ENCODE data around the gene VSTM2L. TPM values are rescaled to one million over a fixed set of nuclear protein-coding genes. Genes with fewer than 3 reads are reported as not detected.
"Not testable (repeated sequence)": the region's sequence is repeated elsewhere in the genome, so short reads cannot be mapped to it uniquely, and the experiment has no call there.

The VSTM2L gene
- total RNA-seq: under 1 TPM; 0.37 to 0.94 (median 0.62) TPM

GRCh38 chr20:37902504-37903313 lies at the start of gene VSTM2L:
Gene VSTM2L (plus strand): TSS chr20:37903127. CDS start chr20:37903351, 224 bp downstream.
- no peak for ATAC-seq (ENCODE audit: low FRiP score)
- TF ChIP-seq, protein P1, sequence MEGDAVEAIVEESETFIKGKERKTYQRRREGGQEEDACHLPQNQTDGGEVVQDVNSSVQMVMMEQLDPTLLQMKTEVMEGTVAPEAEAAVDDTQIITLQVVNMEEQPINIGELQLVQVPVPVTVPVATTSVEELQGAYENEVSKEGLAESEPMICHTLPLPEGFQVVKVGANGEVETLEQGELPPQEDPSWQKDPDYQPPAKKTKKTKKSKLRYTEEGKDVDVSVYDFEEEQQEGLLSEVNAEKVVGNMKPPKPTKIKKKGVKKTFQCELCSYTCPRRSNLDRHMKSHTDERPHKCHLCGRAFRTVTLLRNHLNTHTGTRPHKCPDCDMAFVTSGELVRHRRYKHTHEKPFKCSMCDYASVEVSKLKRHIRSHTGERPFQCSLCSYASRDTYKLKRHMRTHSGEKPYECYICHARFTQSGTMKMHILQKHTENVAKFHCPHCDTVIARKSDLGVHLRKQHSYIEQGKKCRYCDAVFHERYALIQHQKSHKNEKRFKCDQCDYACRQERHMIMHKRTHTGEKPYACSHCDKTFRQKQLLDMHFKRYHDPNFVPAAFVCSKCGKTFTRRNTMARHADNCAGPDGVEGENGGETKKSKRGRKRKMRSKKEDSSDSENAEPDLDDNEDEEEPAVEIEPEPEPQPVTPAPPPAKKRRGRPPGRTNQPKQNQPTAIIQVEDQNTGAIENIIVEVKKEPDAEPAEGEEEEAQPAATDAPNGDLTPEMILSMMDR (IDR thresholded peaks at IDR 0.05): no peak
- no peak for DNase-seq (ENCODE audit: low spot score)

DNA sequence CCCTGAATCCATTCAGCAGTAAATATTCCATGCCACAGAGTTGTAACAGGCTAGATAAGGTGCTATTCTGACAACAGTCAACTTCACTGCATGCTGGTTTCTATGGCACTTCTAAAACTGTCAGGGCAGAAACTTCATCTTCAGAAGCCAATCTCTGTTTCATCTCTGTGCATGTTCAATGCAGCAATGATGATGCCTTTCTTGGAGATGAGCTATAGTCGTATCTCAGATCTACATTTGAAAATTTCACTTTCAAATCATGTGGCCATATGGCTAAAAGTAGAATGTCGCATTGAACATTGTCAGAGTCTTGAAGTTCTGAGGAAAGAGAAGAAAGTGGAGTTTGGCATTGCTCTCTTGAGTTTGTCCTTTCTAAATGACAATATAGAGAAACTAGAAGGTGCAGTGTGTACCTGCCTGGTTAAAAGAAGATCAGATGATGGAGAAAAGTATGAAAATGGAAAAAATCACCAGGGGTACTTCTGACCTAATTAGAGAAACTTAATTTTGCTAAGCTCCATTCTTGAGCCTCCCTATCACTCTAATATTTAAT lies 49.0 kb upstream of the VSTM2L start:
- DNase-seq (ENCODE audit: low spot score) (no peak), ATAC-seq (ENCODE audit: low FRiP score) (no peak)
- TF ChIP-seq, protein P1 (IDR thresholded peaks at IDR 0.05): no peak

- not testable (repeated sequence) for ATAC-seq (ENCODE audit: low FRiP score); DNase-seq (ENCODE audit: low spot score)
These were observed 46.9 kb upstream of the VSTM2L start for GRCh38 chr20:37856034-37856433.

GRCh38 chr20:37856932-37857660 lies 45.8 kb upstream of the VSTM2L start:
- TF ChIP-seq, protein P1 (IDR thresholded peaks at IDR 0.05): no peak
- no peak for DNase-seq (ENCODE audit: low spot score)
- no peak for ATAC-seq (ENCODE audit: low FRiP score)

- TF ChIP-seq, protein P1 (IDR thresholded peaks at IDR 0.05): no peak
- DNase-seq (ENCODE audit: low spot score) (no peak), ATAC-seq (ENCODE audit: low FRiP score) (no peak)
These were observed 43.3 kb upstream of the VSTM2L start for GRCh38 chr20:37859406-37860171.

DNA sequence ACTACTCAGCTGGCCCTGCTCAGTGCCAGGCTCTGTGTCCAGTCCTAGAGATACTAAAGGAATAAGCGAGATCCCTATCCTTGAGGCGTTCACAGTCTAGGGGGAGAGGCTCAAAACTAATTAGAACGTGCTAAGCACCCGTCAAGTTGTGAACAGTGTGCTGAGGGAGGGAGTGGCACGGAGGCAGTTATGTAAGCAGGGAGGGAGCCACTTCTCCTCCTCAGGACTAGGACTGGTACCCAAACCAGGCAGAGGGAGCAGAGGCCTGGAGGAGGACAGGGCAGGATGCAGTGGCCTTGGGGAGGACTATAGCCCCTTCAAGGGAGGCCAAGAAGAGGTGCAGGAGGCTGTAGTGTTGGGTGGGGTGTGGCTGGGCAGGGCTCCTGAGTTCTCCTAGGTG lies 39.6 kb upstream of the VSTM2L start:
- DNase-seq (ENCODE audit: low spot score) (no peak), ATAC-seq (ENCODE audit: low FRiP score) (no peak)
- TF ChIP-seq, protein P1 (IDR thresholded peaks at IDR 0.05): no peak

- TF ChIP-seq, protein P1 (IDR thresholded peaks at IDR 0.05): no peak
- no peak for DNase-seq (ENCODE audit: low spot score)
- no peak for ATAC-seq (ENCODE audit: low FRiP score)
These were observed 38.6 kb upstream of the VSTM2L start for GRCh38 chr20:37864298-37864697.
